H1 (cell line): ENCODE measurements around the gene EML5. TPM values are rescaled to one million over a fixed set of nuclear protein-coding genes. Genes with fewer than 3 reads are reported as not detected.

Experiments
- ATF2 ChIP-seq: IDR thresholded peaks from 2 replicates; pipeline ENCODE4 v1.6.1; 2012; ENCODE audit warnings: low read length, inconsistent platforms
- CEBPB ChIP-seq: IDR thresholded peaks from 2 replicates; pipeline ENCODE4 v1.6.1; 2012; ENCODE audit warnings: low read depth, low read length
- CTCF ChIP-seq, 3 experiments: IDR thresholded peaks; 1 replicate in 2 of 3; 2 replicates in 1 of 3; pipeline versions ENCODE4 v1.5.1 to v1.6.1; 2011; ENCODE audit warnings: low read length in 3 of 3, mild to moderate bottlenecking in 3 of 3, inconsistent platforms in 2 of 3, low read depth in 1 of 3, moderate library complexity in 1 of 3; ENCODE audit not compliant: insufficient read depth in 1 of 3; ENCODE audit errors: control extremely low read depth in 1 of 3
- E2F6 ChIP-seq: IDR thresholded peaks from 2 replicates; pipeline ENCODE4 v1.6.1; 2012; ENCODE audit warnings: inconsistent platforms
- EZH2 ChIP-seq: fragments of 200-600 bp; sonication (generic); IDR thresholded peaks from 2 replicates; pipeline ENCODE4 v1.7.1; 2012; ENCODE audit warnings: low read depth, mild to moderate bottlenecking, moderate library complexity, low read length, inconsistent platforms; ENCODE audit not compliant: severe bottlenecking
- HDAC6 ChIP-seq: IDR thresholded peaks from one replicate; pipeline ENCODE4 v1.7.1; 2012; ENCODE audit warnings: low read depth, mild to moderate bottlenecking, inconsistent platforms, low read length, moderate library complexity
- KDM5A ChIP-seq: fragments of 200-600 bp; IDR thresholded peaks from 2 replicates; pipeline ENCODE4 v1.7.1; 2012; ENCODE audit warnings: mild to moderate bottlenecking, low read length, inconsistent platforms, mixed read lengths
- RBBP5 ChIP-seq: IDR thresholded peaks from 2 replicates; pipeline ENCODE4 v1.7.1; 2012; ENCODE audit warnings: low read depth, mild to moderate bottlenecking, inconsistent platforms, low read length, moderate library complexity, borderline replicate concordance
- RNF2 ChIP-seq: fragments of 200-900, 300-1000 bp; sonication (generic); IDR thresholded peaks from 2 replicates; pipeline ENCODE4 v1.7.1; 2016; ENCODE audit warnings: borderline replicate concordance, low read depth, mild to moderate bottlenecking, antibody characterized with exemption, low read length; ENCODE audit not compliant: poor library complexity, severe bottlenecking; ENCODE audit errors: missing control alignments
- SIN3A ChIP-seq, 2 experiments: IDR thresholded peaks in 1 of 2; conservative IDR thresholded peaks in 1 of 2; 2 replicates each; pipeline ENCODE4 v1.6.1; 2011 to 2012; ENCODE audit warnings: low read length in 2 of 2, improper control_type of control experiment in 1 of 2, low read depth in 1 of 2, mild to moderate bottlenecking in 1 of 2
- SRF ChIP-seq: IDR thresholded peaks from 2 replicates; pipeline ENCODE4 v1.6.1; 2011; ENCODE audit warnings: mild to moderate bottlenecking, low read depth, low read length, moderate library complexity
- TAF1 ChIP-seq: IDR thresholded peaks from 2 replicates; pipeline ENCODE4 v1.6.1; 2011; ENCODE audit warnings: mild to moderate bottlenecking, low read depth, low read length
- TEAD4 ChIP-seq: IDR thresholded peaks from 2 replicates; pipeline ENCODE4 v1.6.1; 2012; ENCODE audit warnings: low read depth, low read length, inconsistent platforms, mixed read lengths
- USF2 ChIP-seq: IDR thresholded peaks from 2 replicates; pipeline ENCODE4 v1.6.1; 2011; ENCODE audit warnings: low read length, improper control_type of control experiment
- ZNF274 ChIP-seq: IDR thresholded peaks from 2 replicates; pipeline ENCODE4 v1.7.0; 2012; ENCODE audit warnings: low read length, borderline replicate concordance; ENCODE audit errors: extremely low read depth
- polyA plus RNA-seq, 7 experiments: library from polyadenylated mRNA; depleted of rRNA in 3 of 7; stranded (reverse) in 5 of 7; unstranded in 2 of 7; fragments of >200 nt in 5 of 7; fragments of 200-250 nt in 2 of 7; gene quantifications; 1 replicate in 5 of 7; 2 replicates in 1 of 7; 4 replicates in 1 of 7; pipeline versions ENCODE4 v1.2.1 to v1.2.3, GENCODE V29; 2011 to 2013; ENCODE audit warnings: missing spikeins in 2 of 7, mixed read lengths in 2 of 7
- total RNA-seq: library from RNA; stranded (reverse); fragmentation: NEBNext Ultra II Directional; extraction: Animal tissue kit (Norgen Biotek cat#: 25700); gene quantifications from 2 replicates; pipeline ENCODE4 v1.2.1, GENCODE V29; 2021
- TF ChIP-seq, protein P1 (sequence below): IDR thresholded peaks from 2 replicates; pipeline ENCODE4 v1.6.1; 2011; ENCODE audit warnings: low read depth, mild to moderate bottlenecking, low read length; ENCODE audit not compliant: insufficient read depth

EML5 gene
- total and polyA plus RNA-seq, 2 of the 8 experiments (the other 6 are each of a cell fraction or from before 2014, with no cell fraction given): 0.39 to 0.88 TPM

DNA sequence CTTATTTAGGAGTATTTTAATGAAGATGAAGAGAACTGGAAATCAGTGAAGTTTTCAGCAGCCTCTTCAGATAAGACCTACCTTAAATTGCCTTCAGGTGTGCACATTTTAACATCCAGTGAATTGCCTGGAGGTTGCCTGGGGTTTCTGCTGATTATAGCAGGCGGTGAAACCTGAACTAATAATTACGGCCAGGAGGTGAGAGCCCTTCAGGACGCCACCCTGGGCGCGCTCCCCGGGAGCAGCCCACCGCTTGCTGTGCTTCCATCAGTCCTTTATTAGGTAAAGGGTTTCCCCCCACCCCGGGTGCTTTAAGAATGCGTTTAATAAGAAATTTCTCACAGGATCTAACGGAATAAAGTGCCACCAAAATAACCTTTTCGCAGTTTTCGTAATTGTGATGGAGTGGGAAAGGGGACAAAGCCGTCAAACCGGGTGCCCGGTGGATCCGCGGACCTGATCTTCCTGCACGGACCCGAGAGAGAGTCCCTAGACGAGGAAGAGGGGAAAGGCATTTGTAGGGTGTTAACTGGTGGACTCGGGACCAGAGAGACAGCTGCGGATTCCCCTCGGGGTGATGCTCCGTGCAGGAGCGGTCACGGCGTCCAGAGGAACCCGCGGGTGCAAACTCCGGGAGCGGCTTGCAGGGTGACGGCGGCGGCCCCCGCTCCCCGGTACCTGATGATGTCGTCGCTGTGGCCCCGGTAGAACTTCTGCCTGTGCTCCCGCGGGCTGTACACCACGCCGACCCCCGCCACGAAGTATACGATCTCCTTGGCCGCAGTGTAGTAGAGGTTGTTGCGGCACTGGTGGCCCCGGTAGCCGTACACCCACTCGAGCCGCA, 902 bp downstream of the EML5 start (continued):
- TF ChIP-seq, protein P1, sequence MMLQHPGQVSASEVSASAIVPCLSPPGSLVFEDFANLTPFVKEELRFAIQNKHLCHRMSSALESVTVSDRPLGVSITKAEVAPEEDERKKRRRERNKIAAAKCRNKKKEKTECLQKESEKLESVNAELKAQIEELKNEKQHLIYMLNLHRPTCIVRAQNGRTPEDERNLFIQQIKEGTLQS: no peak
- TF ChIP-seq SIN3A (conservative IDR thresholded peaks at IDR 0.05 in 1 of 2, IDR thresholded peaks at IDR 0.05 in 1 of 2; ENCODE audit: low read depth in 1 of 2, low read length in 2 of 2) (no peak), CTCF (IDR thresholded peaks at IDR 0.05; ENCODE audit: control extremely low read depth in 1 of 3, insufficient read depth in 1 of 3, low read depth in 1 of 3, low read length in 3 of 3) (no peak), E2F6 (no peak), ZNF274 (no peak), CEBPB (no peak), USF2 (no peak), HDAC6 (no peak), KDM5A (no peak), SRF (no peak), RBBP5 (no peak; the same call in 1 of the 2 replicates), TEAD4 (no peak), ATF2 (no peak), EZH2 (peak; percentile 82), TAF1 (no peak), RNF2 (peak; percentile 49)
